Right ventricle myocardium inferior (tissue), 1 donor: ENCODE measurements around the gene TEX14. TPM values are rescaled to one million over a fixed set of nuclear protein-coding genes. Genes with fewer than 3 reads are reported as not detected.

Experiments used
- ATAC-seq: fragments of 200-7000 bp; cut with Tn5 transposase; one replicate; pipeline ENCODE4 v1.9.1; 2020; ENCODE audit warnings: mild to moderate bottlenecking, moderate library complexity
- DNase-seq: peaks from one replicate; pipeline ENCODE4 v3.0.0; 2021; ENCODE audit errors: missing footprints
- intact Hi-C: fragments of 100-400 bp; cut with DNase I; formaldehyde crosslinking; loops from one replicate; pipeline ENCODE4 v1.11.0; 2022
- long read RNA-seq: library from polyadenylated mRNA; unstranded; transcript quantifications from one replicate; pipeline ENCODE4 v2.0.0, GENCODE V29; 2021
- total RNA-seq: library from RNA; stranded (reverse); fragmentation: NEBNext Ultra II Directional; extraction: Animal tissue kit (Norgen Biotek cat#: 25700); gene quantifications from one replicate; pipeline ENCODE4 v1.2.1, GENCODE V29; 2021
- donor health status: DM: no; HTN: yes; CAD: no; lungs with severe emphysema.

TEX14 gene
- total RNA-seq: 0.30 TPM
- long read RNA-seq: 0 reads

GRCh38 chr17:58691701-58692238, at the start of gene TEX14:
Gene TEX14 (minus strand): TSS chr17:58692045. CDS start chr17:58652001, 40,044 bp downstream.
- intact Hi-C loops: loop anchor here (1.0 kb wide), 1 partner anchor 173 kb away; no protein-coding TSS in a partner anchor
- DNase-seq: no peak
- ATAC-seq: no peak

DNA sequence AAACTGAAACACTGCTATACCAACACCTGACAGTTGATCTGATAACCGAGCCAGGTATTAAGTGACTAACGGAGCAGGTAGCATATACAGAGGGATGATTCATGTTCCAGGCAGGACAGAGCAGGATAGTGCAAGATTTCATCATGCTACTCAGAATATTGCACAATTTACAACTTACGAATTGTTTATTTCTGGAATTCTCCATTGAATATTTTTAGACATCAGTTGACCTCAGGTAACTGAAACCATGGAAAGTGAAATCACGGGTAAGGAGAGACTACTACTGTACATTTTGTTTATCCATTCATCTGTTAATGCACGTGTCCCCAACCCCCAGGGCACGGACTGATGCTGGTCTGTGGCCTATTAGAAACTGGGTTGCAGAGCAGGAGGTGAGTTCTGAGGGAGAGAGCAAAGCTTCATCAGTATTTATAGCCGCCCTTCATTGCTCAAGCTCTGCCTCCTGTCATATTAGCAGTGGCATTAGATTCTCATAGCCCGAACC, 49.3 kb upstream of the TEX14 start:
- ATAC-seq (no peak), DNase-seq (no peak)
- intact Hi-C loops: no loop called here

DNA sequence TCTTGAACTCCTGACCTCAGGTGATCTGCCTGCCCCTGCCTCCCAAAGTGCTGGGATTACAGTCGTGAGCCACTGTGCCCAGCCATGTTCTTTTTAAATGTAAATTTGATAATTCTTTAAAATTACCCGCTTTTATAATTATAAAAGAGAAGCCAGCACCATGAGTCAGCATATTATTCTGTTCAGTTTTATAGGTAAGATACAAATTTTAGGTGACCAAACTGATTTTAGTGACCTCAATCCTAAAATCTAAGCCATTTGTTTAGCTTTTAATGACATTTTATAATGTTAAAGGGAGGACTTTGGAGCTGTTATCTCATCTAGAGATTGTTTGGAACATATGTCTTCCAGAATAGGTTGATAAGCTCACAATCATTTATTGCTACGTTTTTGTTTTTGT, 43.0 kb upstream of the TEX14 start:
- intact Hi-C loops: no loop called here
- no peak for ATAC-seq

GRCh38 chr17:58734040-58734439, 42.2 kb upstream of the TEX14 start:
- no peak for DNase-seq
- no peak for ATAC-seq
- intact Hi-C loops: no loop called here

More for the DNA sequence above, 43.0 kb upstream of the TEX14 start:
- DNase-seq: no peak

DNA sequence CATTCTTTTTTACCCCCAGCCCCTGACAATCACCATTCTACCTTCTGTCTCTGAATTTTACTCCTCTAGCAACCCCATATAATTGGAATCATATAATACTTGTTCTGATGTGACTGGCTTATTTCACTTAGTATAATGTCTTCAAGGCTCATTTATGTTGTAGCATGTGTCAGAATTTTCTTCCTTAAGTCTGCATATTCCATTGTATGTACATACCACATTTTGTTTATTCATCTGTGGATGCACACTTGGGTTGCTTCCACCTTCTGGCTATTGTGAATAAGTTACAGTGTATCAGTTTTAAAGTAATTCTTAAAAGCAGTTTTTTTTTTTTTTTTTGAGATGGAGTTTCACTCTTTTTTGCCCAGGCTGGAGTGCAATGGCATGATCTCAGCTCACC, 39.1 kb upstream of the TEX14 start:
- intact Hi-C loops: no loop called here
- ATAC-seq: no peak

GRCh38 chr17:58728798-58729197, 37.0 kb upstream of the TEX14 start:
- DNase-seq: no peak
- intact Hi-C loops: no loop called here
- no peak for ATAC-seq

More for the DNA sequence above, 39.1 kb upstream of the TEX14 start:
- no peak for DNase-seq

- no peak for ATAC-seq
Measured at GRCh38 chr17:58722696-58723095, 30.9 kb upstream of the TEX14 start.

DNA sequence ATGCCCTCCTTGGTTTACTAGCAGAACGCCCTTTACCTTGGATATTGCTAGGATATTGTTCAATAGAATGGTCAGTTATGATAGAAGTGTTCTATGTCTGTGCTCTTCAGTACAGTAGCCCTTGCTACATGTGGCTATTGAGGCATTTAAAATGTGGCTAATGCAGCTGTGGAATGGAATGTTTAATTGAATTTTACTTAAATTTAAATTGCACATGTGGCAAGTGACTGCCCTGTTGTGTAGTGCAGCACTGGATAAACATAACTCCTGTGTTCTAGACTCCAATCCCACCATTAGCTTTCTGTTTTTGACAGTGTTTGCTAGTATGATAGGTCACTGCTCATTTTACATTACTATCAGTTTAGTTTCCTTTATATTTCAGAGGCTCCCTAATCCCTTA, 30.4 kb upstream of the TEX14 start:
- no peak for DNase-seq
- ATAC-seq: no peak
- intact Hi-C loops: no loop called here

More at GRCh38 chr17:58722696-58723095, 30.9 kb upstream of the TEX14 start:
- intact Hi-C loops: no loop called here
- DNase-seq: no peak

- intact Hi-C loops: loop anchor here (2.0 kb wide), 1 partner anchor 294 kb away; no protein-coding TSS in a partner anchor
- DNase-seq (no peak), ATAC-seq (no peak)
Measured at GRCh38 chr17:58710948-58711552, 19.2 kb upstream of the TEX14 start.

- DNase-seq: no peak
- intact Hi-C loops: no loop called here
- ATAC-seq: no peak
Measured at GRCh38 chr17:58706351-58707140, 14.7 kb upstream of the TEX14 start.

GRCh38 chr17:58703916-58704286, 12.1 kb upstream of the TEX14 start:
- DNase-seq: no peak
- no peak for ATAC-seq
- intact Hi-C loops: no loop called here

- intact Hi-C loops: no loop called here
- ATAC-seq (no peak), DNase-seq (no peak)
Measured at GRCh38 chr17:58703137-58703915, 11.5 kb upstream of the TEX14 start.

DNA sequence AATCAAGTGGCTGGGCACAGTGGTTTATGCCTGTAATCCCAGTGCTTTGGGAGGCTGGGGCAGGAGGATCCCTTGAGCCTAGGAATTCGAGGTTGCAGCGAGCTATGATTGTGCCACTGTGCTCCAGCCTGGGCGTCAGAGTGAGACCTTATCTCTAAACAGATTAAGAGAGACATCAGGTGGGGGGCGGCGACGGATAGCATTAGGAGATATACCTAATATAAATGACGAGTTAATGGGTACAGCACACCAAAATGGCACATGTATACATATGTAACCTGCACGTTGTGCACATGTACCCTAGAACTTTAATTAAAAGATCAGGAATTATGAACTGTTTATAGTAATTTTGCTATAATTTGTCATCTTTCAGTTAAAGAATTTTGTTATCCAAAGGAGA, 10.9 kb upstream of the TEX14 start:
- ATAC-seq (no peak), DNase-seq (no peak)
- intact Hi-C loops: no loop called here

- ATAC-seq: no peak
- intact Hi-C loops: no loop called here
Measured at GRCh38 chr17:58702045-58702476, 10.2 kb upstream of the TEX14 start.

GRCh38 chr17:58699771-58700170, 7.9 kb upstream of the TEX14 start:
- no peak for ATAC-seq
- intact Hi-C loops: no loop called here
- no peak for DNase-seq

More at GRCh38 chr17:58702045-58702476, 10.2 kb upstream of the TEX14 start:
- no peak for DNase-seq

DNA sequence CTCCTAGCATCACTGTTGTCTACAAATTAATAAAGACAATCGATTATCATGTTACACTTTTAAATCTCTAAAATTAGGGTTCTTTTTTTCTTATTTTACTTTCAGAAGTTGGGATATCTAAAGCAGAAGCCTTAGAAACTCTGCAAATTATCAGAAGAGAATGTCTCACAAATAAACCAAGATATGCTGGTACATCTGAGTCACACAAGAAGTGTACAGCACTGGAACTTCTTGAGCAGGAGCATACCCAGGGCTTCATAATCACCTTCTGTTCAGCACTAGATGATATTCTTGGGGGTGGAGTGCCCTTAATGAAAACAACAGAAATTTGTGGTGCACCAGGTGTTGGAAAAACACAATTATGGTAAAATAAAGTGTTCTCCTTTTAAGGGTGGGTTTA, 3.0 kb upstream of the TEX14 start:
- DNase-seq: no peak
- ATAC-seq: no peak
- intact Hi-C loops: no loop called here

GRCh38 chr17:58694302-58694701, 2.5 kb upstream of the TEX14 start:
- intact Hi-C loops: no loop called here
- no peak for DNase-seq
- no peak for ATAC-seq

- intact Hi-C loops: no loop called here
- no peak for DNase-seq
- no peak for ATAC-seq
Measured at GRCh38 chr17:58693751-58694150, 1.9 kb upstream of the TEX14 start.

DNA sequence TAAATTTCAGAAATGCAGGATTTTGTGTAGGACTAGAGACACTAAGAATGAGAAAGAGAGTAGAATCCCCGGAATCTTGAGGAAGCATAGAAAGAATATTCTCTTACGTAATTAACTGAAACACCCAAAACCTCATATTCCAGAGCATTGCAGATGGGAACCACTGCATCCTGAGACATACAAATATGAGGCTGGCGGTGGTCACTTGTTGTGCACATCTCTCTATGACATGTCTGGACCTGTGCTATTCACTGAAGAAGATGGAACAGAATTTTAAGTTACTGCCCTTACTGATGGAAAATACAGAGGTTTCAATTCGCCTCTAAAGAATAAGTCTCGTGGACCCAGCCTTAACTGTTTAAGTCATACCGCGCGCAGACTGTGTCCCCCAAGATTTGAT, 1.4 kb upstream of the TEX14 start:
- ATAC-seq (no peak), DNase-seq (no peak)
- intact Hi-C loops: no loop called here
